Measurements from ENCODE around the gene IFT20. TPM values are rescaled to one million over a fixed set of nuclear protein-coding genes. Genes with fewer than 3 reads are reported as not detected.
A peak's percentile ranks its signal among the peaks of the same experiment; 100 is the strongest.

Gene IFT20
- total and polyA plus RNA-seq, 2 of the 13 experiments (the other 11 are each of a cell fraction or from before 2014, with no cell fraction given), result 28.0 to 37.8 TPM

DNA sequence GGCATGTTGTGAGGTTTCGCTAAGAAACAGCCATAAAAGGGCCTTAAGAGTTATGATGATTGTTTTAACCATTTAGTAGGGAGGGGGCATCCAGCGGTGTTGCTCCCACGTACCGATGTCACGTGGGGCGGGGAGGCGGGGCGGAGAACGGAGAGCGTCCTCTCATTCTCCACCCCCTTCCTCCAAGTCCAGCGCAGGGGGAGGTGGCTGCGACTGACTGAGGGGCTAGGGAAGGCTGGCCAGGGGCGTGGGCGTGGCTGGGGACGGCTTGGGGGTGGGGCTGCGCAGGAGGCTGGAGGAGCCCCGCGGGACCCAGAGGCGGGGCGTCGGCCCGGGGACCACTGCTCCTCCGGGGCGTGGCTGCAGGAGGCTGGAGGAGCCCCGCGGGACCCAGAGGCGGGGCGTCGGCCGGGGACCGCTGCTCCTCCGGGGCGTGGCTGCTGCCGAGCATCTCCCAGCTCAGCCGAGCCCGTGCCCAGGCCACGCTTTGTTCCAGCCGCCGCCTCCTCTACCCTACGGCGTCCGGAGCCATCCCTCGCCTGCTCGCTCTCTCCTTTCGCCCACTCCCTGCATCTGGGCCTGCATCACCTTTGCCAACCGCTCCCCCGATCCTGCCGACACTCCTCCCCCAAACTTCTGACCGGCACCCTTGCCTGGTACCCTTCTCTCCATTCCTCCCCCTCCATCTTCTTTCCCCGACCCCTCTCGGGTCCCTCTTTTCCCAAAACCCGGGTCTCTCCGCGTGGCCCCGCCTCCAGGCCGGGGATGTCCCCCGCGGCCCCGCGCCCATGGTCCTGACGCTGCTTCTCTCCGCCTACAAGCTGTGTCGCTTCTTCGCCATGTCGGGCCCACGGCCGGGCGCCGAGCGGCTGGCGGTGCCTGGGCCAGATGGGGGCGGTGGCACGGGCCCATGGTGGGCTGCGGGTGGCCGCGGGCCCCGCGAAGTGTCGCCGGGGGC is 36.3 kb upstream of the IFT20 start, which contains the start of gene SARM1 (continued):
- 0 out of 2 replicates have a peak, but pooled peaks have one; percentile 53 for TF ChIP-seq ZNF619 (CRISPR knock-in tag; IDR thresholded peaks at IDR 0.05)
- TF ChIP-seq, protein P1, sequence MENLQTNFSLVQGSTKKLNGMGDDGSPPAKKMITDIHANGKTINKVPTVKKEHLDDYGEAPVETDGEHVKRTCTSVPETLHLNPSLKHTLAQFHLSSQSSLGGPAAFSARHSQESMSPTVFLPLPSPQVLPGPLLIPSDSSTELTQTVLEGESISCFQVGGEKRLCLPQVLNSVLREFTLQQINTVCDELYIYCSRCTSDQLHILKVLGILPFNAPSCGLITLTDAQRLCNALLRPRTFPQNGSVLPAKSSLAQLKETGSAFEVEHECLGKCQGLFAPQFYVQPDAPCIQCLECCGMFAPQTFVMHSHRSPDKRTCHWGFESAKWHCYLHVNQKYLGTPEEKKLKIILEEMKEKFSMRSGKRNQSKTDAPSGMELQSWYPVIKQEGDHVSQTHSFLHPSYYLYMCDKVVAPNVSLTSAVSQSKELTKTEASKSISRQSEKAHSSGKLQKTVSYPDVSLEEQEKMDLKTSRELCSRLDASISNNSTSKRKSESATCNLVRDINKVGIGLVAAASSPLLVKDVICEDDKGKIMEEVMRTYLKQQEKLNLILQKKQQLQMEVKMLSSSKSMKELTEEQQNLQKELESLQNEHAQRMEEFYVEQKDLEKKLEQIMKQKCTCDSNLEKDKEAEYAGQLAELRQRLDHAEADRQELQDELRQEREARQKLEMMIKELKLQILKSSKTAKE (CRISPR knock-in tag; IDR thresholded peaks at IDR 0.05; ENCODE audit: borderline replicate concordance), result 0 out of 2 replicates have a peak, but pooled peaks have one; percentile 18
- peak in 1 of 2 experiments; percentile 49; a peak in 2 of 4 replicates for TF ChIP-seq POLR2A (IDR thresholded peaks at IDR 0.05; ENCODE audit: insufficient read depth in 1 of 2, low read depth in 2 of 2, low read length in 2 of 2)
- TF ChIP-seq POLR2AphosphoS5 (IDR thresholded peaks at IDR 0.05; ENCODE audit: low read depth, low read length), result 0 out of 2 replicates have a peak, but pooled peaks have one; percentile 40
- TF ChIP-seq, protein P2, sequence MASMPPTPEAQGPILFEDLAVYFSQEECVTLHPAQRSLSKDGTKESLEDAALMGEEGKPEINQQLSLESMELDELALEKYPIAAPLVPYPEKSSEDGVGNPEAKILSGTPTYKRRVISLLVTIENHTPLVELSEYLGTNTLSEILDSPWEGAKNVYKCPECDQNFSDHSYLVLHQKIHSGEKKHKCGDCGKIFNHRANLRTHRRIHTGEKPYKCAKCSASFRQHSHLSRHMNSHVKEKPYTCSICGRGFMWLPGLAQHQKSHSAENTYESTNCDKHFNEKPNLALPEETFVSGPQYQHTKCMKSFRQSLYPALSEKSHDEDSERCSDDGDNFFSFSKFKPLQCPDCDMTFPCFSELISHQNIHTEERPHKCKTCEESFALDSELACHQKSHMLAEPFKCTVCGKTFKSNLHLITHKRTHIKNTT (CRISPR knock-in tag; IDR thresholded peaks at IDR 0.05), result no peak
- TF ChIP-seq MNT (IDR thresholded peaks at IDR 0.05), result 0 out of 2 replicates have a peak, but pooled peaks have one; percentile 11
- TF ChIP-seq MAZ (IDR thresholded peaks at IDR 0.05; ENCODE audit: borderline replicate concordance, low read depth, low read length), result no peak
- peak; percentile 83 for TF ChIP-seq MAZ (CRISPR knock-in tag; IDR thresholded peaks at IDR 0.05; ENCODE audit: low read depth)
- peak; percentile 72; the same call in 1 of the 2 replicates for TF ChIP-seq KDM2A (CRISPR knock-in tag; IDR thresholded peaks at IDR 0.05; ENCODE audit: borderline replicate concordance, low read depth)
- TF ChIP-seq SRF (IDR thresholded peaks at IDR 0.05; ENCODE audit: low read depth, low read length), result 0 out of 2 replicates have a peak, but pooled peaks have one; percentile 3
- TF ChIP-seq AGO1 (IDR thresholded peaks at IDR 0.05; ENCODE audit: low read depth, low read length, poor library complexity, severe bottlenecking), result peak; percentile 75
- TF ChIP-seq ZBTB7A (CRISPR knock-in tag; IDR thresholded peaks at IDR 0.05), result 0 out of 2 replicates have a peak, but pooled peaks have one; percentile 43
- TF ChIP-seq ZNF296 (CRISPR knock-in tag; conservative IDR thresholded peaks at IDR 0.05), result no peak
- peak; percentile 52; the same call in 1 of the 2 replicates for TF ChIP-seq ZNF747 (CRISPR knock-in tag; IDR thresholded peaks at IDR 0.05; ENCODE audit: borderline replicate concordance)
- 0 out of 2 replicates have a peak, but pooled peaks have one; percentile 14 for TF ChIP-seq HOXA5 (CRISPR knock-in tag; IDR thresholded peaks at IDR 0.05)
- no peak for TF ChIP-seq SNAPC4 (CRISPR knock-in tag; IDR thresholded peaks at IDR 0.05)

Data from HepG2 (cell line).